ENCODE data around the gene P2RX6. TPM values are rescaled to one million over a fixed set of nuclear protein-coding genes. Genes with fewer than 3 reads are reported as not detected.
A peak's percentile ranks its signal among the peaks of the same experiment; 100 is the strongest.
"Not testable (repeated sequence)": the region's sequence is repeated elsewhere in the genome, so short reads cannot be mapped to it uniquely, and the experiment has no call there.

P2RX6 gene
- total RNA-seq, 1 experiment from 2014 or later, result 9.2 TPM

DNA sequence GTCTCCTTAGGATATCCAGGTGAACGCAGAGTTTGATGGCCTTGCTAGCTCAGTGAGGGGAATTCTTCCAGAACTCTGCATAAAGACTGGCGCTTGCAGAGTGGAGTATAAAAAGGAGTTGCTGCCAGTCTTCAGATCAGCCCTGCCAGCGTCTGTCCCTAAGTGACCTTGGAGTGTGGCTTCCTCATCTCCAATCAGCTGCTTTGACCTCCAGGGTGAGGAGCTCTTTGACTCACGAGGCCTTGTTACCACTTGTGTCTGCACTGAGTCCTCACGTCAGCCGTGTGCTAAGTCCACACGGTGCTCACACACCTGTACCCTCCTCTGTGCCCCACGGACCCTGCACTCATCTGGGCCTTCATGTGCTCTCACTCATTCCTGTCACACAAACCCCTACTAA, 45.4 kb downstream of the P2RX6 start:
- DNase-seq (ENCODE audit: low read depth); in situ Hi-C loops (cut with HindIII; ENCODE audit: low pct_unique_long_range_greater_than_20kb, low sequenced_read_pairs): not testable (repeated sequence)

- in situ Hi-C loops (cut with HindIII; ENCODE audit: low pct_unique_long_range_greater_than_20kb, low sequenced_read_pairs); DNase-seq (ENCODE audit: low read depth): not testable (repeated sequence)
Observed at GRCh38 chr22:21061660-21062321, 46.8 kb downstream of the P2RX6 start.

DNA sequence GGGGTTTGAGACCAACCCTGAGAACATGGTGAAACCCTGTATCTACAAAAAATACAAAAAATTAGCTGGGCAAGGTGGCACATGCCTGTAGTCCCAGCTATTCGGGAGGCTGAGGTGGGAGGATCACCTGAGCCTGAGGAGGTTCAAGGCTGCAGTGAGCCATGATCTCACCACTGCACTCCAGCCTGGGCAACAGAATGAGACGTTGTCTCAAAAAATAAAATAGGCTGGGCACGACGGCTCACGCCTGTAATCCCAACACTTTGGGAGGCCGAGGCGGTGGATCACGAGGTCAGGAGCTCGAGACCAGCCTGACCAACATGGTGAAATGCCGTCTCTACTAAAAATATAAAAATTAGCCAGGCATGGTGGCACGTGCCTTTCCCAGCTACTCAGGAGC, 49.5 kb downstream of the P2RX6 start:
- DNase-seq (ENCODE audit: low read depth); in situ Hi-C loops (cut with HindIII; ENCODE audit: low pct_unique_long_range_greater_than_20kb, low sequenced_read_pairs): not testable (repeated sequence)

GRCh38 chr22:21064917-21065864, 50.2 kb downstream of the P2RX6 start:
- in situ Hi-C loops (cut with HindIII; ENCODE audit: low pct_unique_long_range_greater_than_20kb, low sequenced_read_pairs), result no loop called here

DNA sequence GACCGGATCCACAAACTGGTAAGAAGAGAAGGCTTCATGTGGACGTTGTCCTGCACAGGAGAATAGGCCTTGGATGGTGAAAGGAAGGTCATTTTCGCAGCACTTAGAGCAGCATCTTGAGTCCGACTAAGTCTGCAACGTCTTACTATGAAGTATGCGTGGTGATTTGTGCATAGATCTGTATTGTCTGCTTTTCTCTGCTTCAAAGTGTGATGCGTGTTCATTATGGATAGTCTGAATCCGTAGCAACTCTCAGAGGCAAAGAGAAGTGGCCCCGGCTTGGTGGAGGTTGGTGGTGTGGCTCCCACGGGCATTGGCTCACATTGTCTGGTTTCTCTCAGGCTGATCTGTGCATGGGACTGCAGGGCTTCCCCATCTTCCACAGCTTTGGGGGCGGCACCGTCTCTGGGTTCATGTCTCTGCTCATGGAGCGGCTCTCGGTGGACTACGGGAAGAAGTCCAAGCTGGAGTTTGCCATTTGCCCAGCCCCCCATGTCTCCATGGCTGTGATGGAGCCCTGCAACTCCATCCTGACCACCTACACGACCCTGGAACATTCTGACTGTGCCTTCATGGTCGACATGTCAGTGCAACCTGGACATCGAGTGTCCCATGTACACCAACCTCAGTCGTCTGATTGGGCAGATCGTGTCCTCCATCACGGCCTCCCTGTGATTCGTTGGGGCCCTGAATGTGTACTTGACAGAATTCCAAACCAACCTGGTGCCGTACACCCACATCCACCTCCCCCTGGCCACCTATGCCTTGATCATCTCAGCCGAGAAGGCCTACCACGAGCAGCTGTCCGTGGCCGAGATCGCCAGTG, 52.3 kb downstream of the P2RX6 start:
- no peak for DNase-seq (ENCODE audit: low read depth)
- in situ Hi-C loops (cut with HindIII; ENCODE audit: low pct_unique_long_range_greater_than_20kb, low sequenced_read_pairs), result no loop called here

More at GRCh38 chr22:21064917-21065864, 50.2 kb downstream of the P2RX6 start:
- no peak for DNase-seq (ENCODE audit: low read depth)

- in situ Hi-C loops (cut with HindIII; ENCODE audit: low pct_unique_long_range_greater_than_20kb, low sequenced_read_pairs), result no loop called here
- DNase-seq (ENCODE audit: low read depth), result no peak
Observed at GRCh38 chr22:21067901-21068680, 53.1 kb downstream of the P2RX6 start.

DNA sequence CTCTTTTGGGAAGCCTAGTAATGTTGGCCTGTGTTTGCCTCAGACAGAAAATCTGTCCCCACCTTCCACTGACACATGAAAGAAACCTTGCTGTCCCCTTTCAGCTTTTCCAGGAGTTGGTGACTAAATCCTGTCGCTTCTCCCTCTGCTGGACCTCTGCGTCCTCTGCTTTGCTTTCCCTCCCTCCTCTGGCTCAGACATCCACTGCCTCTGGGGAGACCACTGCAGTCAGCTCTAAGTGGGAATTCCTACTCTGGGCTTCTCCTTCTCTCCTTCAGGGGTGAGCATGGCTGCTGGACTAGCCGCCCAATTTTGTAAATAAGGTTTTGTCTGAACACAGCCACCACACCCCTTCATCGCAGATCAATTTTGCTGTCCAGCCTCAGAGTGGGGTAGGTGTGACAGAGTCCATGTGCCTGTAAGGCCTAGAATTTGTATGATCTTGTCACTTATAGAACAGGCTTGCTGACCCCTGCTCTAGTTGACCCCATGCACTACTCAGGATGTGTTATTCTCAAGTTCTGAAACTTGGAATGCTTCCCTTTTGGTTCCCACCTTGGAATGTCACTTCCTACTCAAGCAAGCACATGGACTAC, 53.8 kb downstream of the P2RX6 start:
- in situ Hi-C loops (cut with HindIII; ENCODE audit: low pct_unique_long_range_greater_than_20kb, low sequenced_read_pairs), result no loop called here

GRCh38 chr22:21069375-21069774, 54.4 kb downstream of the P2RX6 start:
- in situ Hi-C loops (cut with HindIII; ENCODE audit: low pct_unique_long_range_greater_than_20kb, low sequenced_read_pairs), result no loop called here
- no peak for DNase-seq (ENCODE audit: low read depth)

More for the DNA sequence above, 53.8 kb downstream of the P2RX6 start:
- no peak for DNase-seq (ENCODE audit: low read depth)

DNA sequence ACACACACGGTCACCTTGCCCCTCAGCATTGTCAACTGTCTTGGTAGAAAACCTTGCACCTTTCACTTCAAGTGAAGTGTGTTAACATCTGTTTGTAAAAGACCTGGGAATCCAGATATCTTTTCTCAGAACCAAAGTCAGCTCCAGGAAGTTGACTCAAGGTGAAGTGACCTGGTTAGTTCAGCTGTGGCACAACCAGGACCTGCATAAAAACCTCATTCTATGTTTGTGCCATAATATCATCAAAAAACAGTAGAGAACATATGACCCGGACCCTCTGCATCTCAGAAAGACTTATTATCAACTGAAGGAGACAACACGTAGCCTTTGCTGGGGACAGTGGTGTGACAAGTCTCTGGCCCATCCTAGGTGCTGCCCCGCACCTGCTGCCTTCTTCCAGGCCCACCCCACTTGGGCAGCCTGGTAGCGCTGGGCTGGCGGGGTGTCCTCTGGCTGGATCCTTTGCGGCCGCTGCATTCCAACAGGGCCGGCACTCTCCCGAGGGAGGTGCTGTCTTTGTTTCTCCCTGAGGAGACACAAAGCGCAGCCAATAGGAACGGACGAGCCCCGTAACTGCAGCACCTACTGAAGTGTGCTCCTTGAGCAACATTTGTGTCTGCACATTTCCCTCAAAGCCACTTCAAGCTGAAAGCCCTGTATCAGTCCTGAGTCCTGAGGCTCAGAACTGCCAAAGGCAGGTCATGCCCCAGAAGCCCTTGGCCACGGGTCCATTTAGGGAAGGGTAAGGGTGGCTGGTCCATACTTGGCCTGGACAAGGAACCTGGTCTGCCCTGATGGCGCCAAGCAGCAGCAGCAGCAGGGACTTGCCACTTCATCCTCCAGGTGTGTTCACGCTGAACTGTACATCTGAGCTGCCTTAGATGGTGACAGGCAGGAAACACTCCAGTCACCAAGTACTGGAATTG, 56.0 kb downstream of the P2RX6 start:
- no peak for DNase-seq (ENCODE audit: low read depth)
- in situ Hi-C loops (cut with HindIII; ENCODE audit: low pct_unique_long_range_greater_than_20kb, low sequenced_read_pairs), result no loop called here

DNA sequence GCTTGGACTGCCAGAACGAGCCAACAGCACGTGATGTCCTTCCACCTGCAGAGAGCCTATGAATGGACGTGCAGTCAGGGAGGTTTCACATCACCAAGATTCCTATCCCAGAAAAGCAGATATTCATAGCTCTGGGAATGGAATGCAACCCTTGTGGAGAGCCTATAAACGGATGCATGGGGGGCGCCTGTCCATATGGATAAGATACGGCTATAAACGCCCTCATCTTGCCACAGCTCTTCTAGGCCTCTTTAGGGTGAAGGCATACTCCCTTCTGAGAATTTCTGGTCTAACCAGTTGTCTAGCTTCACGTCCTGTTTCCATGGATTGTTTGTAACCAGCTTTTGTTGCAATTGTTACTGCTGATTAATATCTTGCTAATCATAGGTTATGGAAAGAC, 56.8 kb downstream of the P2RX6 start:
- in situ Hi-C loops (cut with HindIII; ENCODE audit: low pct_unique_long_range_greater_than_20kb, low sequenced_read_pairs); DNase-seq (ENCODE audit: low read depth): not testable (repeated sequence)

GRCh38 chr22:21073023-21073422, 58.1 kb downstream of the P2RX6 start:
- in situ Hi-C loops (cut with HindIII; ENCODE audit: low pct_unique_long_range_greater_than_20kb, low sequenced_read_pairs), result no loop called here
- DNase-seq (ENCODE audit: low read depth), result no peak

DNA sequence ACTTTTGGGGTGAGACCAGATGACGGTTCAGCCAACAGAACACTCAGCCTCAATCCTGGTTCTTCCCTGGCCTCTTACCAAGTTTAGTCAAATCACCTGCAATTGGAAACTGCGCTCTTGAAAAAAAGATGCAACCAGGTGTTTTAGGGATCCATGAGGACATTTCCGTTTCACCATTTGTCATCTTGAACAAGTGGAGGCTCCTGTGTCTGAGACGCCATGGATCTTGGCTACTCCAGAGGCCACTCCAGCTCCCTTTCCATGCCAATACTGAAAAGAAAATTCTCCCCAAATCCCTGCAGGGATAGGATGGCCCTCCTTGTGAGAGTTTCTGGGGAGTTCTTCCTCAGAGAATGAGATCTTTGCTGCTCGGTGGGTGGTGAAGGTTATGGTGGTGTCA, 58.5 kb downstream of the P2RX6 start:
- no peak for DNase-seq (ENCODE audit: low read depth)
- in situ Hi-C loops (cut with HindIII; ENCODE audit: low pct_unique_long_range_greater_than_20kb, low sequenced_read_pairs), result no loop called here

DNA sequence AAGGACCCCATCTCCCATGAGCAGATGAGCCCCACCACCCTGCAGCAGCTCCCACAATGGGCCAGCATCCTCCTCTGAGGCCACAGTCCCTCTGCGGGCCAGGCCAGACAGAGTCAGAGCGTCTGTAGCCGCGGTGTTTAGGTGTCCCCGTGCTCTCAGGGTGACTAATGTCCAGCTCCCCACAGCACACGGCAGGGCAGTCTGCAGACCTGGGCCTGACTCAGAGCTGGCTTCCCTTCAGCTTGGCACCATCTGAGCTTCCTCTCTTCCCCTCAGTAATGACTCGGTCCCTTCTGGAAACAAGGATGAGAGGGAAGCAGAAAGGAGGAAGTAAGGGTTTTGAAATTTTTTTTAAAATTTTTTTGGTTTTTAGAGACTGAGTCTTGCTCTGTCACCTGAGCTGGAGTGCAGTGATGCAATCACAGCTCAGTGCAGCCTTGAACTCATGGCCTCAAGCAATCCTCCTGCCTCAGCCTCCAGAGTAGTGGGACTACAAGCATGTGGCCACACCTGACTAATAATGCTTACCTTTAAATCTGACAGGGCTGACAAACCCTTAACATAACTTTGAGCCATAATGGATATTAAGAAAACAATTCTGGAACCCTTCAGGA, 59.2 kb downstream of the P2RX6 start:
- peak; percentile 49 for DNase-seq (ENCODE audit: low read depth)
- in situ Hi-C loops (cut with HindIII; ENCODE audit: low pct_unique_long_range_greater_than_20kb, low sequenced_read_pairs), result no loop called here

DNA sequence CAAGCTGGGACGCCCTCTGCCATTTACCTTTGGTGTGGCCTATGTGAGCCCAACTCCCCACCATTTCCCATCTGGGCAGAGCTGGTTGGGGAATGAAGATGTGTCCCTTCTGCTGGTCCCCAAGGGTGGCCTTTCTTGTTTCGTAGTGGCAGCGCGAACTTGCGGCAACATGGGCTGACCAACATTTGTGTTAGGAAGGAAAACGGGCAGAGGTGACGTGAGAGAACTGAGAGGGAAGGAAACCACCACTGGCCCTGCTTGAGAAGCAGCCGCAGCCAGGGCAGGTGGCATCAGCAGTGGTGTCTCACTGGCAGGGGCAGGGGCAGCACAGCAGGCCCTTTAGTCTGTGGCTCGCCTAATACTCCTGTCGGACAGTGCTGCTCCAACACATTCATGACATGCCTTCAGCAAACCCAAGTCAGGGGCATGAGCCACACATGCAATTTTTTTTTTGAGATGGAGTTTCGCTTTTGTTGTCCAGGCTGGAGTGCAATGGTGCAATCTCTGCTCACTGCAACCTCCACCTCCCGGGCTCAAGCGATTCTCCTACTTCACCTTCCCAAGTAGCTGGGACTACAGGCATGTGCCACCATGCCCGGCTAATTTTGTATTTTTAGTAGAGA, 60.7 kb downstream of the P2RX6 start:
- in situ Hi-C loops (cut with HindIII; ENCODE audit: low pct_unique_long_range_greater_than_20kb, low sequenced_read_pairs), result no loop called here
- no peak for DNase-seq (ENCODE audit: low read depth)

- no peak for DNase-seq (ENCODE audit: low read depth)
- in situ Hi-C loops (cut with HindIII; ENCODE audit: low pct_unique_long_range_greater_than_20kb, low sequenced_read_pairs), result no loop called here
Observed at GRCh38 chr22:21076912-21077625, 62.1 kb downstream of the P2RX6 start.
